Stimulated activated CD4-positive, alpha-beta T cell treated with anti-CD3 and anti-CD28 coated beads, Interleukin-15, amount 100 ng/mL, for 48 hours (primary cell): ENCODE results near the gene HOXD9.

Experiments used
- DNase-seq, 2 donors: peaks; one replicate each; pipeline ENCODE4 v3.0.0-alpha.2; 2020; ENCODE audit warnings: low read depth in 2 of 2

Gene HOXD9

DNA sequence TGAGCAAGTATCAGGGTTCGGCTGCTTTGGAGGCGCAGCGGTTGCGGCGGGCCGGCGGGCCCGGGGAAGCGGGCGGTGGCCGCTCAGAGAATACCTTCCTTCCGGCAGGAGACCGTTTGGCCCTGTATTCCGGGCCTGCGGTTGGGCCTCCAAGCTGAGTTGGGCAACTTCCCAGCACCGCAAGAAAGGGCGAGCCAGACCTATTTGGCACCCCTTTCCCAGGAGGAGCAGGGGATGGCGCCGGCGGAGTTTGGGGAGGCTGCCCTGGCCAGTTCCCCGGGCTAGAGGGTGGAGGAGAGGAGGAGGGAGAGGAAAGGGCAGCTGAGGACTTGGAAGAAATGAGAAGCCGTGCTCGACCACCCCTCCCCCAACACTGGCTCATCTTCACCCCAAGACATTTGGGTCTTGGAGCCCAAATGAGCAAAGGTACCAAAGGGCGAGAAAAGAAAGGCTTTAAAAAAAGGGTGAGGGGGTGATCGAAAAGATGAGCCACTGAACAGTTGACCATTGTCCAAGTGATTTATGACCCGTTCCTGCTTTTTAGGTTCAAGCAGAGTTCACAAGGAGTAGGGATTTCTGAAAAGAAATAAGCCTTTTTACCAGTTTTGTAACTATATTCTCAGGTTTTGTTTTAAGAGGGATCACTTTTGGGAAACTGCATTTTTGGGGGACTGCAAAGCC lies 43.0 kb downstream of the HOXD9 start:
- DNase-seq, result no peak

DNA sequence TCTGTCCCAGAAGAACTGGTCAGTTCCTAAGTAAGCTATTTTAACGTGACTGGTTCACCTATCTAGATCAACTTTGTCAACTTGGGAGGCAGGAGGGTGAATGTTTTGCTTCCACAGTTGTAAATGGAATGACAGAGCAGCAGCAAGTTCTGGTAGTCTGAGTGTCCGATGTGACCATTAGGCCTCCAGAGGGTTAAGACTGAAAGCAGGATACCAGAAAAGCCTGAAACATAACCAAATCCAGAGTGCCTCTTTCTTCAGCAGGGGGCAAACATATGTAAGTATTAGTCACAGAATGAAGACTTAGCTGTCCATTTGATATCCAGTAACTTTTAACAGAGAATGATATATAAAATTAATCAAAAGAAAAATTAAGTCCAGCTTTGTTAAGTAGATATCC lies 43.8 kb downstream of the HOXD9 start:
- no peak for DNase-seq

DNA sequence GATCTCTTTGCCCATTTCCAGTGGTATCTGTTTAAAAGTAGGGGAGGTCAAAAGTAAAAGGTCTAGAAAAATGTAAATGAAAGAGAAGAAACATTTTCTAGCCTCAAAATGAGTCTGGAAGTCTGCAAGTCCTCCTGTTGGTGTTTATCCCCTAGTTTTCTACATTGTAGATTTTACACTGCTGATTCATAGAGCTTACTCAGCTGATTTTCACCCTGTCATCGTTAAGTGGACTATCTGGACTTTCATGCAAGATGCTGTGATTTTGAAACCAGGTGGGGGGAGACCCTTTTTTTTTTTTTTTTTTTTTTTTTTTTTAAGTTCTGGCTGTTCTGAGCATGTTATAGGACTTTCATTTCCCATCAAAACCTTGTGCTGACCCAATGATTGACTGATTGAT lies 44.9 kb downstream of the HOXD9 start:
- DNase-seq, result no peak

DNA sequence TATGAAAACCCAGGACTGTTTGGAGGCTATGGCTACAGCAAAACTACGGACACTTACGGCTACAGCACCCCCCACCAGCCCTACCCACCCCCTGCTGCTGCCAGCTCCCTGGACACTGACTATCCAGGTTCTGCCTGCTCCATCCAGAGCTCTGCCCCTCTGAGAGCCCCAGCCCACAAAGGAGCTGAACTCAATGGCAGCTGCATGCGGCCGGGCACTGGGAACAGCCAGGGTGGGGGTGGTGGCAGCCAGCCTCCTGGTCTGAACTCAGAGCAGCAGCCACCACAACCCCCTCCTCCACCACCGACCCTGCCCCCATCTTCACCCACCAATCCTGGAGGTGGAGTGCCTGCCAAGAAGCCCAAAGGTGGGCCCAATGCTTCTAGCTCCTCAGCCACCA lies 46.7 kb downstream of the HOXD9 start:
- DNase-seq, result no peak

DNA sequence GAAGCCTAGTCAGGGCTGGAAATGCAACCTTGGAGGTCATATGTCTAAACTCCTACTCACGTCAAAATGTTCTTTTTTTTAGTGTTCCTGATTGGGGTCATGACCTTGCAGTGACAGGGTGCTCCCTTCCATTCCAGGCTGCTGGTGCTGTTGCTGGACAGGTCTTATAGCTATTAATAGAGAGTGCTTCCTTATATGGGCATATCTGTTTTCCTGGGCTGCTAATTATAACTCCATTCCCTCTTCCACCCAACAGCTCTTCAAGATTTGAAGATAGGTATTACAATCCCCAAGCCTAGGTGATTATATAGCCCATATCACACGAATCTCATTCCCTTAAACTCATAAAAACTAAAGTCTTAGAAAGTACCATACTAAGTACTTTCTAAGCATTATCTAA lies 47.2 kb downstream of the HOXD9 start:
- no peak for DNase-seq

DNA sequence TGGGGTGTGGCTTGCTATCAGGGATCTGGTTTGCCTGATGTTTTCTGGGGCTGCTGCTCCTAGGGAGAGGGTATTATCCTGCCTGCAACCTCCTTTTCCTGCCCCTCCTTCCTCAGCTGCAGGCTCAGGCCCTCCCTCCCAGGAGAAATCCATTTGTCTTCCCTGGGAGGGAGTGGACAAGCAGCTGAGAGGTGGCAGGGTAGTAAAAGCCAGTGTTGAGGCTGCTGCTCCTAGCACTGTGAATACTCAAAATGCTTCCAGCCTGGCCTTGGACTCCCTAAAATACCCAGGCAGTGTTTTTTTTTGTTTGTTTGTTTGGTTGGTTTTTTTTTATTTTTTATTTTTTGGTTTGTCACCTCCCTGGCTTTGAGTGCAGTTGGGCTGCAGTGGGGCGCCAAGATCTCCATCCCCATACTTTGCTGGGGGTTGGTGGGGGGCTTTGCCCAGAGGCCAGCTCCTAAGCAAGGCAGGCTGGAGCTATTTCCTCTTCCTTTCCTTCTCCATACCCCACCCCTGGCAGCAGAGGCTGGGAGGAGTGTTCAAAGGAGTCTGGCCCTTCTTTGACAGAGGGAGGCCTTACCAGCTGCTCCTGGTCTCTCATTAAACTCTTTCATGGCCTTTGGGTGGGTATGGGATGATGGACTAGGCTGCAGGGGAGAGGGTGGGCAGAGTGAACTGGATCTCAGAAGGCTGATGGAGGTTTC lies 48.2 kb downstream of the HOXD9 start:
- DNase-seq, result no peak

DNA sequence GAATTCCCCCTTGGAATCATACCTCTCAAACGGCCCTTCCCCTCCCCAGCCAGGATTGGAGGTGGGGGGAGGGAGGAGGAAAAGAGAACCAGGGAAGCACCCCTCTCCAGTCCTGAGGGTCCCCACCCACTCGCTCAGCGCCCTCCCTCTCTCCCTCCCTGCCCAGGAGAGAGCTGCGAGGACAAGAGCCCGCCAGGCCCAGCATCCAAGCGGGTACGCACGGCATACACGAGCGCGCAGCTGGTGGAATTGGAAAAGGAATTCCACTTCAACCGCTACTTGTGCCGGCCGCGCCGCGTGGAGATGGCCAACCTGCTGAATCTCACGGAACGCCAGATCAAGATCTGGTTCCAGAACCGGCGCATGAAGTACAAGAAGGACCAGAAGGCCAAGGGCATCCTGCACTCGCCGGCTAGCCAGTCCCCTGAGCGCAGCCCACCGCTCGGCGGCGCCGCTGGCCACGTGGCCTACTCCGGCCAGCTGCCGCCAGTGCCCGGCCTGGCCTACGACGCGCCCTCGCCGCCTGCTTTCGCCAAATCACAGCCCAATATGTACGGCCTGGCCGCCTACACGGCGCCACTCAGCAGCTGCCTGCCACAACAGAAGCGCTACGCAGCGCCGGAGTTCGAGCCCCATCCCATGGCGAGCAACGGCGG lies 49.0 kb downstream of the HOXD9 start:
- DNase-seq, result no peak

DNA sequence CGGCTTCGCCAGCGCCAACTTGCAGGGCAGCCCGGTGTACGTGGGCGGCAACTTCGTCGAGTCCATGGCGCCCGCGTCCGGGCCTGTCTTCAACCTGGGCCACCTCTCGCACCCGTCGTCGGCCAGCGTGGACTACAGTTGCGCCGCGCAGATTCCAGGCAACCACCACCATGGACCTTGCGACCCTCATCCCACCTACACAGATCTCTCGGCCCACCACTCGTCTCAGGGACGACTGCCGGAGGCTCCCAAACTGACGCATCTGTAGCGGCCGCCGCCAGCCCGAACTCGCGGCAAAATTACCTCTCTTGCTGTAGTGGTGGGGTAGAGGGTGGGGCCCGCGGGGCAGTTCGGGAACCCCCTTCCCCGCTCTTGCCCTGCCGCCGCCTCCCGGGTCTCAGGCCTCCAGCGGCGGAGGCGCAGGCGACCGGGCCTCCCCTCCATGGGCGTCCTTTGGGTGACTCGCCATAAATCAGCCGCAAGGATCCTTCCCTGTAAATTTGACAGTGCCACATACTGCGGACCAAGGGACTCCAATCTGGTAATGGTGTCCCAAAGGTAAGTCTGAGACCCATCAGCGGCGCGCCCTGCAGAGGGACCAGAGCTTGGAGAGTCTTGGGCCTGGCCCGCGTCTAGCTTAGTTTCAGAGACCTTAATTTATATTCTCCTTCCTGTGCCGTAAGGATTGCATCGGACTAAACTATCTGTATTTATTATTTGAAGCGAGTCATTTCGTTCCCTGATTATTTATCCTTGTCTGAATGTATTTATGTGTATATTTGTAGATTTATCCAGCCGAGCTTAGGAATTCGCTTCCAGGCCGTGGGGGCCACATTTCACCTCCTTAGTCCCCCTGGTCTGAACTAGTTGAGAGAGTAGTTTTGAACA lies 49.7 kb downstream of the HOXD9 start:
- no peak for DNase-seq

DNA sequence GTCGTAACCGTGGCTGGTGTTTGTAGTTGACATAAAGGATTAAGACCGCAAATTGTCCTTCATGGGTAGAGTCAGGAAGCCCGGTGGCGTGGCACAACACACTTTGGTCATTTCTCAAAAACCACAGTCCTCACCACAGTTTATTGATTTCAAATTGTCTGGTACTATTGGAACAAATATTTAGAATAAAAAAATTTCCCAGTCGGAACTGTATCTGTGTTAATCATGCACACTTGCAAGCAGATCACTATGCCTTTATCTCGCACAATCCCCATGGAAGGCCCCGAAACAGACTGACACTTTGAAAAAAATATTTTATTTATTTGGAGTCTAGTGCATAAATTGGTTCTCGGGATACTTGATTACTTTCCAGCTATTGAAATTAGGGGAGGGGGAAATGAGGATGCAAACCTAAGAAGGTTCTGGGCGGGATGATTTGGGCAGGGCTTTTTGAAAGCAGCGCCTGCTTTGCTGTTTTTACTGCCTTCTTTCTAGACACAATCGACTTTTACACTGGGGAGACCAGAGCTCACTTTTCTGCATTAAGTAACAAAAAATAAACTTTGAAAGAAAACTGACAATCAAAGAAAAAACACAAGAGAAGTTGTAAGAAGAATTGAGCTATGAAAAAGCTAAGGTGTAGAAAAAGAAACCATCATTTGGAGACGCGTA lies 50.5 kb downstream of the HOXD9 start:
- DNase-seq, result no peak

DNA sequence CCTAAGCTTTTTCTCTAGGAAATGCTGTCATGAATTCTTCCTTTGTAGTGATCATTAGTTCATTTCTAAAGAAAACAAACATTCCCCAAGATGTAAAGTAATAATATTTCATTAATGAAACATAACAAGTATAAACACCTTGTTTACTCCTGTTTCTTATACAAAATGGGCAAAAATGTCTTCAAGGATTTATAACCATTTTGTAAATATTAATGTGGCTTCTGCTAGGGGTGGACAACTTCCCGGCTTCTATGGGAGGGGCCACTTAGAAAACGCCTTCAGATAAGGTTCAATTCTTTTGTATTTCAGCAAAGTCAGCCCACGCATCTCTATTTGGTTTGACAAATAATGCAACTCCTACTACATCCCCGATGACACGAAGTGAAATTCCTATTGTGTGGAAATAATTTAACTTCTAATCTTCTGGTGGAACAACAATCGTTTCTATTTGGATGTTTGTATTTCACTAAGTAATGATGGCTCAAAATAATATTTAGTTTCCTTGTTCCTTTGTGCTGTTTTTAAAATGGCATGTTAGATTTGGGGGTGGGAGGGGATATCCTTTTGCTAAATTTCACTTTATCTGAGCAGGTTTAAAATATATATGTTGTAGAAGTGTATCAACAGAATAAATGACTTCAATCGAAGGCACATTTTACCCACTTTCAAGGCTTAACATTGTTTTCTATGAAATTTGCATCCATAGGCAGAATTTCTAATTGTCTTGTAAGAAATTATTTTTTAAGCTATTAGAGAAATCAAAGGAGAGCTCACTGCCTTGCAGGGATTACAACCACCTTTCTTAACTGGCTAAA lies 51.3 kb downstream of the HOXD9 start:
- DNase-seq, result no peak

DNA sequence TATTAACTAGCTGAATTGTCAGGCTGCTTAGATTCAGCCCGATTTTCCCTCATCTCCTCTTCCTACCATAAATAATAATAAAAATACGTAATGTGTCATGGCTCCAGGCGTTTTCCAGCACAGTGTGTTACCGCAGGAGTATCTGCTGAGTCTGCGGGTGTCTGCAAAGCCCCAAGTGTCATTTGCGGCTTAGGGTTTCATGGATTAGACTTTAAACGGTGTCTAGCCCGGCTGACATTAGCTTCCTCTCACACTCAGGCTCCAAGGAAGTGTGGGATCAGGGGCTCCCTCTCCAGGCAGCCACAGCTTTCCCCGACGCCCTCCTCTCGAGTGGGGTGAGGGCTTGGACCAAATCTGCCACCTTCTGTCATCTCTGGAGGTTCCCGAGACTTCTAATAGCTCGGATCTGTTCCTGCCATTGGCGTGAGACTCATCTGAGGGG lies 51.9 kb downstream of the HOXD9 start:
- no peak for DNase-seq
